ENCODE data around the gene SAMD8. TPM values are rescaled to one million over a fixed set of nuclear protein-coding genes. Genes with fewer than 3 reads are reported as not detected.
A peak's percentile ranks its signal among the peaks of the same experiment; 100 is the strongest.

Gene SAMD8
- total RNA-seq (2021) (17.1 and 18.1 TPM in 2 replicates), Bru-seq, nascent RNA (percentile 72 among the genes with signal in this experiment), BruChase-seq, experiment 1, labeled RNA remaining after a 2-hour chase (percentile 79 among the genes with signal in this experiment), BruChase-seq, experiment 2, labeled RNA remaining after a 6-hour chase (percentile 81 among the genes with signal in this experiment)
- long read RNA-seq, partial matches to known transcripts, result 6 of 15 reads
- long read RNA-seq, other reads (novel, unspliced or antisense), result 7 of 15 reads

- ChIA-PET CTCF (interaction anchor here (0.7 kb wide), 1 partner anchor 36 kb away, joined by 4 read pairs; no protein-coding TSS in a partner anchor), POLR2A (ENCODE audit: low non-redundant PET) (no interaction called here)
- H3K4me1 ChIP-seq (ENCODE audit: insufficient read depth, low read length, poor library complexity, severe bottlenecking), result peaks cover 6% of the 10 kb centered on the region
- no peaks in the 10 kb centered on the region for H3K9me3 ChIP-seq (ENCODE audit: low read depth, low read length, poor library complexity, severe bottlenecking)
- H3K36me3 ChIP-seq (ENCODE audit: insufficient read depth, low read length, poor library complexity, severe bottlenecking), result no peaks in the 10 kb centered on the region
- H3K27ac ChIP-seq (ENCODE audit: low read depth, low read length, poor library complexity, severe bottlenecking), result peak within 1 kb of the TSS; percentile 92
- BruUV-seq (replicated peaks), result no TSS peak
- H3K4me3 ChIP-seq (ENCODE audit: low read depth, low read length, poor library complexity, severe bottlenecking), result peak within 1 kb of the TSS; percentile 98
- TF ChIP-seq CTCF (conservative IDR thresholded peaks at IDR 0.05; ENCODE audit: low read depth, low read length), result no peak
- TF ChIP-seq EZH2 (IDR thresholded peaks at IDR 0.05; ENCODE audit: borderline replicate concordance, low read depth, low read length, poor library complexity, severe bottlenecking), result no peak
- H3K27me3 ChIP-seq (replicated peaks; ENCODE audit: insufficient read depth, low read depth, low read length, poor library complexity), result no peaks in the 10 kb centered on the region
- DNase-seq (ENCODE audit: low spot score), result peak; percentile 98
- intact Hi-C loops (cut with micrococcal nuclease; ENCODE audit: unreplicated experiment), result loop anchor here (10.0 kb wide), 1 partner anchor 123 kb away; the partner anchor contains the start of gene COMTD1
Measured at GRCh38 chr10:75111365-75111906, at the start of gene SAMD8. TSS of gene SAMD8 (plus strand) at chr10:75111656. CDS start at chr10:75150529, 38,873 bp downstream.

GRCh38 chr10:75061709-75062505, 49.5 kb upstream of the SAMD8 start:
- no peak overlapping the region for H3K27ac ChIP-seq (ENCODE audit: low read depth, low read length, poor library complexity, severe bottlenecking)
- no peaks in the 10 kb centered on the region for H3K27me3 ChIP-seq (replicated peaks; ENCODE audit: insufficient read depth, low read depth, low read length, poor library complexity)
- no peaks in the 10 kb centered on the region for H3K9me3 ChIP-seq (ENCODE audit: low read depth, low read length, poor library complexity, severe bottlenecking)
- DNase-seq (ENCODE audit: low spot score), result no peak
- ChIA-PET POLR2A (ENCODE audit: low non-redundant PET) (no interaction called here), CTCF (no interaction called here)
- BruUV-seq (replicated peaks), result no TSS peak
- no peaks in the 10 kb centered on the region for H3K4me1 ChIP-seq (ENCODE audit: insufficient read depth, low read length, poor library complexity, severe bottlenecking)
- intact Hi-C loops (cut with micrococcal nuclease; ENCODE audit: unreplicated experiment), result no loop called here
- TF ChIP-seq CTCF (conservative IDR thresholded peaks at IDR 0.05; ENCODE audit: low read depth, low read length), result no peak
- no peak for TF ChIP-seq EZH2 (IDR thresholded peaks at IDR 0.05; ENCODE audit: borderline replicate concordance, low read depth, low read length, poor library complexity, severe bottlenecking)
- H3K36me3 ChIP-seq (ENCODE audit: insufficient read depth, low read length, poor library complexity, severe bottlenecking), result no peaks in the 10 kb centered on the region
- no peak overlapping the region for H3K4me3 ChIP-seq (ENCODE audit: low read depth, low read length, poor library complexity, severe bottlenecking)

GRCh38 chr10:75062506-75063299, 48.8 kb upstream of the SAMD8 start:
- TF ChIP-seq EZH2 (IDR thresholded peaks at IDR 0.05; ENCODE audit: borderline replicate concordance, low read depth, low read length, poor library complexity, severe bottlenecking) (no peak), CTCF (conservative IDR thresholded peaks at IDR 0.05; ENCODE audit: low read depth, low read length) (no peak)
- Histone ChIP-seq H3K4me1 (ENCODE audit: insufficient read depth, low read length, poor library complexity, severe bottlenecking) (no peaks in the 10 kb centered on the region), H3K9me3 (ENCODE audit: low read depth, low read length, poor library complexity, severe bottlenecking) (no peaks in the 10 kb centered on the region), H3K36me3 (ENCODE audit: insufficient read depth, low read length, poor library complexity, severe bottlenecking) (no peaks in the 10 kb centered on the region), H3K4me3 (ENCODE audit: low read depth, low read length, poor library complexity, severe bottlenecking) (no peak overlapping the region), H3K27ac (ENCODE audit: low read depth, low read length, poor library complexity, severe bottlenecking) (no peak overlapping the region), H3K27me3 (replicated peaks; ENCODE audit: insufficient read depth, low read depth, low read length, poor library complexity) (no peaks in the 10 kb centered on the region)
- POLR2A ChIA-PET (ENCODE audit: low non-redundant PET), result no interaction called here
- CTCF ChIA-PET, result no interaction called here
- no TSS peak for BruUV-seq (replicated peaks)
- peak; percentile 14 for DNase-seq (ENCODE audit: low spot score)
- intact Hi-C loops (cut with micrococcal nuclease; ENCODE audit: unreplicated experiment), result no loop called here
